HG02798 (cell line): ENCODE results near the gene PHLPP1.
"Not testable (repeated sequence)": the region's sequence is repeated elsewhere in the genome, so short reads cannot be mapped to it uniquely, and the experiment has no call there.

Experiments
- ATAC-seq: cut with Tn5 transposase; IDR thresholded peaks from one replicate; pipeline ENCODE4 v1.9.1; 2021; ENCODE audit warnings: mild to moderate bottlenecking; ENCODE audit not compliant: unreplicated experiment, poor library complexity

The PHLPP1 gene

GRCh38 chr18:62877411-62878221 lies 162.3 kb downstream of the PHLPP1 start:
- no peak for ATAC-seq

DNA sequence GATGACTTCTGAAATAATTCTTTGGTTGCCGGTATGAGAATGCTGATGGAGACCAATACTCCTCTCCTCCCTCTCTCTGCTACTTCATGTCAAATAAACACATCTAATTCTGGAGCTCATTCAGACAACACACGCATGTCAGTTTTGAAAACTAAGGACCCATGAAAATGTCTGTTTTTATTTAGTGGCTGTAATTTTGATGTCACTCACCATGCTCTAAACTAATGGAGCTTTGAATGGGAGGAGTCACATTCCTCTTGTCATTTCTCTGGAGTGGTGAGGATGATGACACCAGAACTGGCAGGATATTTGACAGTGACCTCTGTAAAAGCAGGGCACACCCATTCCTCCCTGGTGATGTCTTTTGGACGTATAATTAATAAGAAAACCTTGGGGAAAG lies 163.0 kb downstream of the PHLPP1 start:
- ATAC-seq, result no peak

- no peak for ATAC-seq
These were observed 164.7 kb downstream of the PHLPP1 start for GRCh38 chr18:62880034-62880433.

DNA sequence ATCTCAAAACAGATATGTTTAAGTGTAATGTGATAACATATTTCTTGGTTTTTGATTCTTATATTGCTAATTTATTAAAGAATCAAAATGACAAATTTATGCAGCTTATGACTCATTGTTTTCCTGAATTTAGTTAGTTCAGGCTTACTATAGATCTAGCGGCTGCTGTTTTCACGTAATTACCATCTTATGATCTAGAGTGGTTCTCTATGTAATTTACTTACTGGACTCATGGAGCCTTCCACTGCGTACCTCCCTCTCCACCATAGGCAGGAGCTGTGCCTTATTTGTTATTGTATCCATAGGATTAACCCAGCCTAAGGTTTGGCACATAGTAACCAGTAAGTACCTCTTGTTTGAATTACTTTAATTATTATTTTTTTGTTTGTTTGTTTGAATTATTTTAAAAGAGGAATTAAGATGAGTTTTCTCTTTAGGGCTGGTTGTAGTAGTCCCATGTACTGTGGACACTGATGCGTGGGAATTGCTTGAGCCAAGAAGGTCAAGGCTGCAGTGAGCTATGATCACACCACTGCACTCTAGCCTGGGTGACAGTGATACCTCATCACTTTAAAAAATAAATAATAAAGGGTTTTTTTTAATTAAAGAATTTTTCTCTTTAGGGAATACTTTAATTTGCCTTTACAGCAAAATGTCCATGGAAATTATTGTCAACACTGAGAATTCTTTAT lies 165.5 kb downstream of the PHLPP1 start:
- ATAC-seq, result no peak

DNA sequence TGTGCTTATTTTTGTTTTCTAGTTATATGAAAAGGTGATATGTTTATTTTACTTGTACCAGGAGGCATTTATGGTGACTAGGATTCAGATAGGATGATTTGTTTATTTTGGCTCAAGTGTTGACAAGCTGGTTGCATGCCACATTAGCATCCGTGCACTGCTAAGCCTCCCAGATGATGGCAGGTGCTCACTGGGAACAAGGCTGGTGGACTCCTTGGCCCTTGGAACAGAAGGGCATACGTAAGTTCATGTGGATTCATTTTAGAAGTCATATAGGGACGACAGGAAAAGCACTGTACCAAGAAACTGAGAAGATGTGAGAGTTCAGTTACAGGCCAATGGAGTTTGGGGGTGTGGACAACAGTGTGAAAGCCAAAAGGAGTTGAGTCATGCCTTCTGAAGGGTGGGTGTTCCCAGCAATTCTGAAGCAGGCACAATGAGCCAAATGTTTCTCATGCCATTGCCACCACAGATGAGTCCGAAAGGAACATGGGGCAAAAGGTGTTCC lies 166.2 kb downstream of the PHLPP1 start:
- ATAC-seq, result no peak

GRCh38 chr18:62883937-62884735 lies 168.8 kb downstream of the PHLPP1 start:
- ATAC-seq, result no peak

DNA sequence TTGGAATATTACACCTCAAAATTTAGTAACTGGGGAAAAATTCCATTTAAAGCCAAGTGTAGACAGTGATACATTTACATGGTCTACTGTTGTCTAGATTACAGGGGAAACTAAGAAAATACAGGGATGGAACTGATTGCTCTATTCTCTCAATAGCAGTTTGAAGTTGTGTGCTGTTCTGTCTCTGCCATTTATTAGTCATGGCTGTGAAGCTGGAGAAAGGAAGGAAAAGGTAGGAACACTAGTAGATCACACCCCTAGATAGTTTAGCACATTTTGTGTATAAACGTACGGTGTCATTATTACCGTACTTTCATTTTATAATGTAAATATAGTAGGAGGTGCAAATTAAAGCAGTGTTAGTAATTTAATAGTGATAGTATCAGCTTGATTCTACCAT lies 170.5 kb downstream of the PHLPP1 start:
- no peak for ATAC-seq

GRCh38 chr18:62894681-62895390 lies 179.5 kb downstream of the PHLPP1 start:
- ATAC-seq, result no peak

GRCh38 chr18:62897153-62897552 lies 181.8 kb downstream of the PHLPP1 start:
- no peak for ATAC-seq

DNA sequence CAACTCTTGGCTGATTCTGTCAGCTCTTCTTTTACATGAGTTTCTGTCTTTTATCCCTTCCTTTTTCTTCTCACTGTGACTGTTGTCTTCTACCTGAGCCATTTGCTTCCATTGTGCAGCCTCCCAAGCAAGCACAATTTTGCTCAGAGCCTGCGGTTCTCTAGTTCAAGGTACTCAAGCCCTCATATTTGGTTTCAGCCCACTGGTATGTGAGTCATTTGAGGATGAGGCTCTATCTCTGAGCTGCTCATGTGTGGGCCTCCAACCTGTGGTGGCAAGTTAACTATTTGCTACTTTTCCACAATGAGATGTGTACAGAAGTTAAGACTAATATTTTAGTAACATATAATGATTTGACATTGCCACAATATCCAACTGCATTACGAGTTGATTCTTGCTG lies 183.0 kb downstream of the PHLPP1 start:
- peak; percentile 89 for ATAC-seq

DNA sequence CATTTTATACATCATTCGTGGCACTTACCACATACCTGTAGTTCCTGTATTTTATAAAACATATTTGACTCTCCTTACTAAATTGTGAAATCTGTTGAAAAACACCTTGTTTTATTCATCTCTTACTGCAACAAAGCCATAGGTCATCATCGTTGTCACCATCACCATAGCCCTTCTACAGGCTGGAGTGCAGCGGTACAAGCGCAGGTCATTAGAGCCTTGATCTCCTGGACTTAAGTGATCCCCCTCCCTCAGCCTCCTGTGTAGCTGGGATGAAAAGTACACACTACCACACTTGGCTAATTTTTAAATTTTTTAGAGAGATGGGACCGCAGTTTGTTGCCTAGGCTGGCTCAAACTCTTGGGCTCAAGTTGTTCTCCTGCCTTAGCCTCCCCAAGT lies 184.2 kb downstream of the PHLPP1 start:
- no peak for ATAC-seq

DNA sequence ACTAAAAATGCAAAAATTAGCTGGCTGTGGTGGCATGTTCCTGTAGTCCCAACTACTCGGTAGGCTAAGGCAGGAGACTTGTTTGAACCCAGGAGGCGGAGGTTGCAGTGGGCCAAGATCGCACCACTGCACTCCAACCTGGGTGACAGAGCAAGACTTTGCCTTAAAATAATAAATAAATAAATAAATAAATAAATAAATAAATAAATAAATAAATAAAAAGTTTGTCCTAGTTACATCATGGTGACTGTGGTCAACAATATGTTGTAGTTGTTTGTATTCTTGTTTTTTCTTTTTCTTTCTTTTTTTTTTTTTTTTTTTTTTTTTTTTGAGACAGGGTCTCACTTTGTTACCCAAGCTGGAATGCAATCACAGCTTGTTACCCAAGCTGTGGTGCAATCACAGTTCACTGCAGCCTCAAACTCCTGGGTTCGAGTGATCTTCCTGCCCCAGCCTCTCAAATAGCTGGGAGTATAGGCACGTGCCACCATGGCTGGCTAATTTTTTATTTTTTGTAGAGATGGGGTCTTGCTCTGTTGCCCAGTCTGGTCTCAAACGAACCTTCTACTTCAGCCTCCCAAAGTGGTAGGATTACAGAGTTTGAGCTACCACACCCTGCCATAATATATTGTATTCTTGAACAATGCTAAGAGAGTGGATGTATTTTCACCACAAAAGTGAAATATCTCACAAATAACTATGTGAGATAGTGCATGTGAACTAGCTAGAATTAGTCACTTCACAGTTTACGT lies 185.0 kb downstream of the PHLPP1 start:
- ATAC-seq, result no peak

- no peak for ATAC-seq
These were observed 187.4 kb downstream of the PHLPP1 start for GRCh38 chr18:62902776-62903175.

GRCh38 chr18:62904396-62905285 lies 189.3 kb downstream of the PHLPP1 start:
- ATAC-seq, result no peak

GRCh38 chr18:62912885-62913284 lies 197.5 kb downstream of the PHLPP1 start:
- no peak for ATAC-seq

DNA sequence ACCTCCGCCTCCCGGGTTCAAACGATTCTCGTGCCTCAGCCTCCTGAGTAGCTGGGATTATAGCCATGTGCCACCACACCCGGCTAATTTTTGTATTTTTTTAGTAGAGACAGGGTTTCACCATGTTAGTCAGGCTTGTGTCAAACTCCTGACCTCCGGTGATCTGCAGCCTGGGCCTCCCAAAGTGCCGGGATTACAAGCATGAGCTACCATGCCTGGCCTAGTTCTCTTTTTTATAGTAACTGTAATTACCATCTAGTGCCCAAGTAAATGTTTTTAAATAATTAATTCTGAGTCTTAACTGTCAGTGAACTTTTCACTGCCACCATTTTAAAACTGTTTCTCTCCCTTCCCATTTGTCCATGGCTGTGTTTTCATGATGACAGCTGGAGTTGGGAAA lies 198.5 kb downstream of the PHLPP1 start:
- ATAC-seq, result not testable (repeated sequence)

GRCh38 chr18:62914871-62915392 lies 199.6 kb downstream of the PHLPP1 start:
- ATAC-seq, result no peak

DNA sequence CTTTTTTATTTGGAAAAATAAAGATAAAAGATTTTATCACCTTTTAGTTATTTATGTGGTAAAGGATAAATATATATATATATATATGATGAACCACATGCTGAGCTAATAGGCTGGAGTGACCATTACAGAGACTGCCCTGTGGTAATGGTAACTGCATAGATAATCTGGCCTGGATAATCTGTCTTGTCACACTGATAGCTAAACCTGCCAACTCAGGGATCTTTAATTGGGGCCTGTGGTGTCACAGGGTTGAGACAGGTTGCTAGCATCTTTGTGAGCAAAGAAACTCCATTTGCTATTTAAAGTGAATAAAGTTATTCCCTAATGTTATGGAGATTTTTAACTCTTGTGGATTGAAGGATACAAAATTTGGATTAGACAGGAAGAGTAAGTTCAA lies 203.0 kb downstream of the PHLPP1 start:
- ATAC-seq, result no peak
